Right cardiac atrium (tissue), 5 donors: ENCODE data around the gene DPP9. TPM values are rescaled to one million over a fixed set of nuclear protein-coding genes. Genes with fewer than 3 reads are reported as not detected.

Source experiments
- ATAC-seq, 2 donors: fragments of 200-7000 bp; cut with Tn5 transposase; one replicate each; pipeline versions ENCODE4 v1.8.0 to v1.9.1; 2020; ENCODE audit warnings: moderate library complexity in 2 of 2, mild to moderate bottlenecking in 1 of 2
- DNase-seq, 3 donors: peaks; one replicate each; pipeline ENCODE4 v3.0.0-alpha.2; 2020
- H3K27ac ChIP-seq: one replicate; pipeline ENCODE4 v1.5.1; 2013; ENCODE audit warnings: mild to moderate bottlenecking, low read length, control low read depth, moderate library complexity
- H3K27me3 ChIP-seq: one replicate; pipeline ENCODE4 v1.6.1; 2013; ENCODE audit not compliant: control insufficient read depth, insufficient read depth
- H3K4me1 ChIP-seq: one replicate; pipeline ENCODE4 v1.6.1; 2013; ENCODE audit warnings: low read length; ENCODE audit not compliant: control insufficient read depth, insufficient read depth
- H3K4me3 ChIP-seq: one replicate; pipeline ENCODE4 v1.5.1; 2013; ENCODE audit warnings: low read length, control low read depth
- H3K9me3 ChIP-seq: one replicate; pipeline ENCODE4 v1.6.1; 2013; ENCODE audit warnings: low read length; ENCODE audit not compliant: control insufficient read depth
- WGBS: extraction: QIAGEN DNeasy Blood & Tissue Kit; methylation state at CpG from one replicate; pipeline ENCODE4 v1.1.7; 2013; 5-methylcytosine and 5-hydroxymethylcytosine counted together
- intact Hi-C, 4 donors: fragments of 100-400 bp; cut with DNase I; formaldehyde crosslinking; loops; one replicate each; pipeline versions ENCODE4 v1.11.0 to v1.14.0; 2022 to 2023
- polyA plus RNA-seq: library from polyadenylated mRNA; stranded (reverse); fragments of 200-250 nt; gene quantifications from one replicate; pipeline ENCODE4 v1.2.3, GENCODE V29; 2013
- total RNA-seq, 4 donors: library from RNA; stranded (reverse); fragmentation: NEBNext Ultra II Directional; extraction: Animal tissue kit (Norgen Biotek cat#: 25700); gene quantifications; one replicate each; pipeline ENCODE4 v1.2.1, GENCODE V29; 2021
- donor health status: healthy with polysubstance abuse.
- donor health status: DM: no; HTN: yes; CAD: no.
- donor health status: DM: no; HTN: no; CAD: no.
- donor health status: DM: no; HTN: yes; CAD: no; lungs with severe emphysema.
- donor health status: DM: yes; HTN: yes; CAD: no.

DPP9 gene
- total and polyA plus RNA-seq, 5 donors: 27.0 to 43.9 (median 36.1) TPM

DNA sequence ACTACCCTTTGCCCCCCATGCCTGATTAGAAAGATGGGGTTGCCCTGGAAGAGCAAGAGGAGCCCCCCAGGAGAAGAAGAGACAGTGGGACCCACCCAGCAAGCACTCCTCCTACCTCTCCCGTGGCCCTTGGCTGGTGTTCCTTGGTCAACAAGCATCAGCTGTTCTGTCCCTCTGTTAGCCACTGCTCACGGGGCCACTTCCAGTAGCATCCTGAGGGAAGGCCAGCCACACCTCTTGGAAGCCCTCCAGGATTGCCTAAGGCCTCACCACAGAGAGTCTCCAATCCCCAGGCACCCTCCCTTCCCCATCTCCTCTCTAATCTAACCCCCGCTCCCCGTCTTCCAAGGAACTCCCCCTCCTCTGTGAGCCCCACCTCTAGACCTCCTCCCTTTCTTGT is 15.1 kb upstream of the DPP9 start:
- Histone ChIP-seq H3K4me3 (no peak overlapping the region), H3K4me1 (no peaks in the 10 kb centered on the region), H3K9me3 (no peaks in the 10 kb centered on the region), H3K27me3 (no peaks in the 10 kb centered on the region), H3K27ac (no peak overlapping the region)
- ATAC-seq (no peak), DNase-seq (peak in 1 of 3 donors; percentile 30)
- intact Hi-C loops: no loop called here
- WGBS: 38% methylated on average over 4 of the region's 4 CpGs

DNA sequence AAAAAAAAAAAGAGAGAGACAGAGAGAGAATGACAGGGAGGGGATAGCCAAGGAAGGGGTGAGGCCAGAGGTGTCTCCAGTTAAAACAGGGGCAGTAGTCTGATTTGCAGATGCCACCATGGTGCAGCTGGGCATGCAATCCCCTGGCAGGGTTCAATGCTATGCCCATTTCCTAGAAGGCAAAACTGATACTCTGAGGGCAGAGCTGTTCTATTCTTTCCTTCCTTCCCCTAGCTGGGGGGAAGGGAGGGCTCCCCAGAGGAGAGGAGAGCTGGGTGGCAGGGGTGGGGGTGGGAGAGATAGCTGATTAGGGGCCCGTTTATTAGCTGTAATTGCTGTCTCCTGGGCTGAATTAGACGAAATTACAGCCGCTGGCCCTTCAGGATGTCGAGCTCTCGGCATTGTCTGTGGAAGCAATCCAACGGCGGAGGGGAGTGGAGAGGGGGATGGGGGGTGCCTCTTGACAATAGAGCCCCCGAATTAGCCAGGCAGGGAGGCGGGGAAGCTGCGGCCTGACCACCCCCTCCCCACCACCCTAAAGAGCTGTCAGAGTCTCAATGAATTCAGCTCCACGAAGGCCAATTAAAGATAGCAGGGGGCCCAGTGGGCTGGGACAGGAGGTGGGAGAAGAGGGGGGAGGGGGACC is 14.4 kb upstream of the DPP9 start:
- no peaks in the 10 kb centered on the region for H3K4me1 ChIP-seq
- intact Hi-C loops: no loop called here
- 7% methylated on average over 11 of the region's 11 CpGs for WGBS

GRCh38 chr19:4733755-4734345 is 10.2 kb upstream of the DPP9 start:
- intact Hi-C loops: loop anchor here (5.0 kb wide), 2 partner anchors 53 to 68 kb away; no protein-coding TSS in a partner anchor
- no peak overlapping the region for H3K4me3 ChIP-seq
- H3K27ac ChIP-seq: no peak overlapping the region
- H3K9me3 ChIP-seq: no peaks in the 10 kb centered on the region
- no peaks in the 10 kb centered on the region for H3K4me1 ChIP-seq
- WGBS: 48% methylated on average over 1 of the region's 1 CpG
- ATAC-seq (no peak), DNase-seq (no peak)
- H3K27me3 ChIP-seq: no peaks in the 10 kb centered on the region

More for the DNA sequence above, 14.4 kb upstream of the DPP9 start:
- Histone ChIP-seq H3K27me3 (no peaks in the 10 kb centered on the region), H3K4me3 (no peak overlapping the region), H3K9me3 (no peaks in the 10 kb centered on the region), H3K27ac (no peak overlapping the region)
- no peak for ATAC-seq
- DNase-seq: no peak

DNA sequence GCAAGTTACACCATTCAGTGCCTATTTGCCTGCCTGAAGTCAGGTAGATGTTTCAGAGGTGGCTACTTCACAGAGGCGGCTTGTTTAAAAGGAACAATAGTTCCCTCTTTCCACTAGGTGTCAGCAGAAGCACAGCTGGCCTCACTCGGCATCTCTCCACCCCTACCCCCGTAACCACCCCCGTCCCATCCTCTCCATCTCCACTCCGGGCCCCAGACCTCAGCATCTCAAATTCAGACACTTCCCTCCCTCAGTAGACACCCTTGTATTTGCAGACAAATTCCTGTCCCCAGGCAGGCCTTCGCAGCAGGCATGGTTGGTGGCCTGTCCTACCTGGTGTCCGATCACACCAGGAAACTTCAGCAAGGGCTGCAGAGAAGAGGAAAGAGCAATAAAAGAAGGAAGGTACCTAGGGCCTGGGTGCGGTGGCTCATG is 9.1 kb upstream of the DPP9 start:
- WGBS: 15% methylated on average over 8 of the region's 8 CpGs
- no peaks in the 10 kb centered on the region for H3K27me3 ChIP-seq
- no peaks in the 10 kb centered on the region for H3K9me3 ChIP-seq
- intact Hi-C loops: loop anchor here (5.0 kb wide), 2 partner anchors 55 to 70 kb away; no protein-coding TSS in a partner anchor
- no peaks in the 10 kb centered on the region for H3K4me1 ChIP-seq
- no peak overlapping the region for H3K4me3 ChIP-seq
- peak in 2 of 3 donors; percentile 62 to 69 for DNase-seq
- peak; percentile 83 to 89 for ATAC-seq
- H3K27ac ChIP-seq: no peak overlapping the region

GRCh38 chr19:4730740-4731171 is 7.1 kb upstream of the DPP9 start:
- peak in 2 of 3 donors; percentile 55 to 67 for DNase-seq

GRCh38 chr19:4728871-4729270 is 5.2 kb upstream of the DPP9 start:
- intact Hi-C loops: no loop called here
- H3K4me3 ChIP-seq: no peak overlapping the region
- no peaks in the 10 kb centered on the region for H3K9me3 ChIP-seq
- H3K27ac ChIP-seq: no peak overlapping the region
- 84% methylated on average over 10 of the region's 10 CpGs for WGBS
- ATAC-seq (no peak), DNase-seq (no peak)
- no peaks in the 10 kb centered on the region for H3K4me1 ChIP-seq
- no peaks in the 10 kb centered on the region for H3K27me3 ChIP-seq

More at GRCh38 chr19:4730740-4731171, 7.1 kb upstream of the DPP9 start:
- H3K9me3 ChIP-seq: no peaks in the 10 kb centered on the region
- H3K4me3 ChIP-seq: no peak overlapping the region
- H3K27me3 ChIP-seq: no peaks in the 10 kb centered on the region
- no peaks in the 10 kb centered on the region for H3K4me1 ChIP-seq
- intact Hi-C loops: loop anchor here (5.0 kb wide), 2 partner anchors 57 to 72 kb away; no protein-coding TSS in a partner anchor
- H3K27ac ChIP-seq: no peak overlapping the region
- ATAC-seq: peak; percentile 20 to 63
- WGBS: 100% methylated on average over 1 of the region's 1 CpG

DNA sequence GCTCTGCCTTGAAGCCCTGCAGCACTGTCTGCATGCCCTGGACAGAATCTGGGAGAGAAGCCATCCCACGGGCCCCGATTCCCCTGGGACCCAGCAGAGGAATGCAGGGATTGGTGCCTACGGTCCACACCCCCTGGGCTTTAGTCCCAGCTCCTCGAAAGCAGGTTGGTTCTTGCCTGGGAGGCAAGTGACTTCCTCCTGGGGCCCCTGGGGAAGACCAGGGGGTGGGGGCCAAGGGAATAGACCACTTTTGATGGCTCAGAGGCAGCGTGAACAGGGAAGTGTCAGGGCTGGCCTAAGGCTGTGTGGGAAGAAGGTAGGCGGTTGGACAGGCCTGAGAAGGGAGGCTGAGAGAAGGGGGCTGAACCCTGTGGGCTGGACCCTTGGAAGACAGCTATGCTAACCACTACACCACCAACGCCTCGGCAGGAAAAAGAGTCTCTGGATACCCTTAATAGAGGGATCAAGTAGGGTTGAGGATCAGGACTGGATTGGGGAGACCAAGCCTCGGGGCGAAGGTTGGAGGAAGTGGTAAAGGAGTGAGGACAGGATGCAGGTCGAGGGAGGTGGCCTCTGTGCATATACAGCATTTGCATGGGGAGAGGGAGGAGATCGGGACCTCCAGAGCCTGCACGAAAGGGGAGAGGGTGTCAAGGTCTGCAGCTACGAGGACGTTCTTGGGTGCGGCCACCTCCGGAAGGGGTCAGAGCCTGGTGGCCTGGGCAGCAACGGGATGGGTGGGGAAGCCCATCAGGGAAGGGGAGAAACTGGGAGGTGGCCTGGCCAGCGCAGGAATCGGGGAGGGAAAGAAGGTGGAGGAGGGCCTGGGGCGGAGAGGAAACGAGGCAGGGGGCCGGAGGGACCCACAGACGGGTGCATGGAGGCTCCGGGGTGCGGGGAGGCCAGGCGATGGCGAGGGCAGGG is 709 bp downstream of the DPP9 start:
- Histone ChIP-seq H3K9me3 (no peaks in the 10 kb centered on the region), H3K4me3 (peak overlapping the region; percentile 63), H3K27ac (peak overlapping the region; percentile 70), H3K4me1 (peaks cover 4% of the 10 kb centered on the region), H3K27me3 (no peaks in the 10 kb centered on the region)
- 4% methylated on average over 28 of the region's 28 CpGs for WGBS
- ATAC-seq (peak in 1 of 2 donors; percentile 5), DNase-seq (peak; percentile 47 to 74 (median 71))
- intact Hi-C loops: no loop called here

GRCh38 chr19:4721196-4721595 is 2.4 kb downstream of the DPP9 start:
- intact Hi-C loops: no loop called here
- H3K27me3 ChIP-seq: no peaks in the 10 kb centered on the region
- no peaks in the 10 kb centered on the region for H3K9me3 ChIP-seq
- 88% methylated on average over 6 of the region's 6 CpGs for WGBS
- peaks cover 4% of the 10 kb centered on the region for H3K4me1 ChIP-seq
- no peak overlapping the region for H3K4me3 ChIP-seq
- no peak overlapping the region for H3K27ac ChIP-seq
- DNase-seq: no peak
- ATAC-seq: no peak

- no peak for ATAC-seq
- Histone ChIP-seq H3K27me3 (no peaks in the 10 kb centered on the region), H3K4me3 (no peak overlapping the region), H3K4me1 (peaks cover 4% of the 10 kb centered on the region), H3K27ac (no peak overlapping the region), H3K9me3 (no peaks in the 10 kb centered on the region)
- DNase-seq: no peak
- WGBS: 84% methylated on average over 13 of the region's 13 CpGs
- intact Hi-C loops: no loop called here
Observed at GRCh38 chr19:4720037-4720700, 3.5 kb downstream of the DPP9 start.

DNA sequence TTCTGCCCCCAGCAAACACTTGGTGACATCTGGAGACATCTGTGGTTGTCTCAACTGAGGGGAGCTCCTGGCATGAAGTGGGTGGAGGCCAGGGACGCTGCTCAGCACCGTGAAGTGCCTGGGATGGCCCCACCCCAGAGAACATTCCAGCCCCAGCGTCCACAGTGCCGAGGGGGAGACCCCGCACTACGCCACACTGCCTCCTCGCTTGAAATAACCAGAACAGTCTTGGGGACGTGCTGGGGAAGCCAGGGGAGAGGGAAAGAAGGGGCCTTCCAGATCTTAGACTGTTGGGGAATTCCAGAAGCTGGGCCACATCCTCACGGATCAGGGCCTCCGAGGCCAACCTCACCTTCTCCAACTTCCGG is 4.2 kb downstream of the DPP9 start:
- no peak for ATAC-seq
- Histone ChIP-seq H3K27ac (no peak overlapping the region), H3K4me3 (no peak overlapping the region), H3K9me3 (no peaks in the 10 kb centered on the region), H3K27me3 (no peaks in the 10 kb centered on the region), H3K4me1 (peaks cover 4% of the 10 kb centered on the region)
- DNase-seq: no peak
- 77% methylated on average over 11 of the region's 11 CpGs for WGBS
- intact Hi-C loops: no loop called here
